GM21515 (cell line): ENCODE results near the gene DZANK1.
"Not testable (repeated sequence)": the region's sequence is repeated elsewhere in the genome, so short reads cannot be mapped to it uniquely, and the experiment has no call there.

ENCODE experiments used
- ATAC-seq: cut with Tn5 transposase; IDR thresholded peaks from one replicate; pipeline ENCODE4 v1.9.1; 2021; ENCODE audit not compliant: unreplicated experiment

Gene DZANK1

GRCh38 chr20:18466894-18467730, at the start of gene DZANK1, which contains the start of gene POLR3F:
DZANK1 (minus strand) TSS chr20:18467030; CDS start chr20:18465358, 1,672 bp downstream.
POLR3F (plus strand) TSS chr20:18467390; CDS start chr20:18467507, 117 bp downstream.
- ATAC-seq = peak; percentile 95

DNA sequence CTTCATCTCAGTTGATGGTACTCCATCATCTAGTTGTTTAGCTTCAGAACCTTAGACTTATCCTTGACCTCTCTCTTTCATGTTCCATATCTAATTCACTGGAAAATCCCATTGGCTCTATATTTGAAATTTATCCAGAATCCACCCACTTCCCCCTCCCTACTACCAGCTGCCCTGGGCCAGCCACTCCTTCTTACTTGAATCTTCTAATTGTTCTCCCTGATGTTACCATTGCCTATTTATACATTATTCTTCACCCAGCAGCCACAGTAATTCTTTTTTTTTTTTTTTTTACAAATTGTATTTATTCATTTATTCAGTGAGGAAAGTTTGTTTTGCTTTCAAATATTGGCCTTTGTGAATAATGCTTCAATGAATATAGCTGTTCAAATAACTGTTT, 49.1 kb upstream of the DZANK1 start:
- ATAC-seq = no peak

DNA sequence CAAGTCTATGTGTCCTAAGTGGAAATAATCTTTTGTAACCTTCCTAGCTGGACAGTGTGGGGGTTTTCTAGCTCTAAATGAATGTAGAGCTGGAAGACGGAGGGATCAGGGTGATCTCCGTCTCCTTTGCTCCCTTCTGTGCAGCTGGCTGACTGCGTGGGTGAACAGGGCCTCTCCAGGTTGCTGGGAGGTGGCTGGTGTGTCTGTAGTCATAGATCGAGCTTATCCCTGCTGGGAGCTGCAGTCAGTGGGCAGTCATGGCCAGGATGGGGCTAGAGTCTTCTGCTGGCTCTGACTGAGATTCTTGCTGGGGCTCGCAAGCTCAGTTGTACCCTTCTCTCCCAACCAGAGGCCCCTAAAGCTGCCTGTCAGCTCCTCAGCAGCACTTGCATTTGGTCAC, 47.3 kb upstream of the DZANK1 start:
- no peak for ATAC-seq

DNA sequence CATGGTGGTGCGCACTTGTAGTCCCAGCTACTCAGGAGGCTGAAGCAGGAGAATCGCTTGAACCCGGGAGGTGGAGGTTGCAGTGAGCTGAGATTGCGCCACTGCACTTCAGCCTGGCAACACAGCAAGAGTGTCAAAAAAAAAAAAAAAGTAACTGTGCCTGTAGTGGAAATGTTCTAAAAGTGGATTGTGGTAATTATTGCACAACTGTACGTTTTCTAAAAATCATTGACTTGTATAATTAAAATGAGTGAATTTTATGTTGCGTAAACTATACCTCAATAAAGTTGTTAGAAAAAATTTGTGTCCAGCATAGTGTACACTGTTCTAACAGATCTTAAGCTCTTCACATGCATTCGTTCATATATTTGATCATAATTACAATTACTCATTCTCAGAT, 46.4 kb upstream of the DZANK1 start:
- no peak for ATAC-seq

DNA sequence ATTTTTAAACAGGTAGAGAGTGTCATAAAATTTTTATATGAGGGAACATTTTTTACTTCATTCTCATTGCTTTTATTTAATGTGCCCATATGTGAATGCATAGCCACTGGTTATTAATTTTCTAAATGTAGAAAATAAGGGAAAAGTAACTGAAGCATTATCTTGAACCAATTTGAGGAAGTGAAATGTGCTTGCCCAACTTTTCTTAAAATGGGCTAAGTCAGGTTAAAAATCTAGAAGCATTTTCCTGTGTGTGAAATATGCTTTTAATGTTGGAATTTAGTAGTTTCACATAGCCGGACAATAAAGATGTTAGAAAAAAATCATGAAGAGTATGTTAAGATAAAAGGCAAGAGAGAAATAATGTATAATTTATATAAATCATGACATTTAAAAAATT, 44.7 kb upstream of the DZANK1 start:
- ATAC-seq = no peak

DNA sequence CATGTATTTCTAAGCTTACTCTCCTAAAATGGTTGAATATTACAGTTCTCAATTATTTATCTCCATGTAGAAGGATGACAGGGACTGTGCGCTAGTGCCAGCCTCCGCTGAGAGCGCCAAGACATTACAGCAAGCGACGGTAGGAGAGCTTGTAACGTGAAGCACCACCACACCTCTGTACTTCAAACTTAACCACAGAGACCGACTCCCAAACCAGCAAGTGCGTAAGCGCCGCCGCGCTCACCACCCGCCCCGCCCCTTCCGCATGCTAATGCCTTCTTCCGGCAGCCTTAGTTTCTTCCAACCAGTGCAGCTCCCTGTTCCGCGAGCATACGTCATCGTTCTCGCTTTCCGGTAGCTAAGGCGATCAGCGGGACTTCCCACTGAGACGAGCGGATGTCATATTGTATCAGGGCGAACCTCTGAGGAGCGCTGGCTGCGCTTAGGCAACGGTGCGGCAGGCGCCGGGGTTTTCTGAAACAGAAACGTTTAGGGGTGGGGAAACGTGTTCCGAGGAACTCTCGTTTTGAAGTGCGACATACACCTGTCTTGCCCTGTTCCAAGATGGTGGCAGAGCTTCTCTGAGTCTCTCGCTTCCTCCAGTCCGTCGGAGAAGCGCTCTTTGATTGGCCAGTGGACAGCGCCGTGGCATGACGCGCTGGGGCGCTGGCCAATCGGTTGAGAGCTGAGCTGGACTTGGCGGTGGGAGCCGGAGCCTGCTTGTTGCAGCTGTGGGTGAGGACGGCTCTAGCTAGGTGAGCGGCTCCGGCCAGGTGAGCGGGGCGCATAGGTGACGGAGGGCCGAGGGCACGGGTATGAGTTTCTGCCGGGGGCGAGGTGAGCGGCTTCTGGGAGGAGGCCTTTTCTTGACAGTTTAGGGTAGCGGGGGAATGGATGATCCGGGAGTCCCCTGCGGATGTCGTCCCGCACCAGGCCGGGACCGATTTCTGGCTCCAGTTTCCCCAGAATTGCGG, 40.7 kb upstream of the DZANK1 start, which contains the start of gene SEC23B:
Gene SEC23B, plus strand, starts transcription at position 723 of the 974 bp plus-strand sequence. CDS start 2,896 bp downstream, outside the sequence.
- peak; percentile 91 for ATAC-seq

DNA sequence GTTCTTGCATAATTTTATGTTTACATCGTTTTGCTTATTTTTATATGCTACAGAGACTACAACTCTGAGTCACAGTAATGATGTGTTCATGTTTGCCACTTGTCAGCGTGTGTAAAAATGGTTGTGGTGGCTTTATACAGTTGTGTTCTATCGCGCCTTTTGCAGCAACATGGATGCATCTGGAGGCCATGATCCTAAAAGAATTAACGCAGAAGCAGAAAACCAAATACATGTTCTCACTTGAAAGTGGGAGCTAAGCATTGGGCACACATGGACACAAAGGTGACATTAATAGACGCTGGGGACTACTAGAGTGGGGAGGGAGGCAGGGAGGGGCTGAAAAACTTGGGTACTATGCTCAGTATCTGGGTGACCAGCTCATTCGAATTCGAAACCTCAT, 39.9 kb upstream of the DZANK1 start:
- ATAC-seq = no peak

DNA sequence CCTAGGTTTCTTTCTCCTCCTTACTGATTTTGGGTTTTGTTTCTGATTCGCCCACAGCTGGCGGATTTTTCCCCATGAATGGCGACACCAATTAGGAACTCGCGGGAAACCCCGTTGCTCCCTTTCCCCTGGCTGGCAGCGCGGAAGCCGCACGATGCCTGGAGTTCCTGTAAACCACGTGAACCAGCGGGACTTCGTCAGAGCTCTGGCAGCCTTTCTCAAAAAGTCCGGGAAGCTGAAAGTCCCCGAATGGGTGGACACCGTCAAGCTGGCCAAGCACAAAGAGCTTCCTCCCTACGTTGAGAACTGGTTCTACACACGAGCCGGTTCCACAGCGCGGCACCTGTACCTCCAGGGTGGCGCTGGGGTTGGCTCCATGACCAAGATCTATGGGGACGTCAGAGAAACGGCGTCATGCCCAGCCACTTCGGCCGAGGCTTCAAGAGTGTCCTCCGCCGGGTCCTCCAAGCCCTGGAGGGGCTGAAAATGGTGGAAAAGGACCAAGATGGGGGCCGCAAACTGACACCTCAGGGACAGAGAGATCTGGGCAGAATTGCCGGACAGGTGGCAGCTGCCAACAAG, 37.7 kb upstream of the DZANK1 start:
- no peak for ATAC-seq

GRCh38 chr20:18501672-18502071, 34.8 kb upstream of the DZANK1 start:
- ATAC-seq = not testable (repeated sequence)

- ATAC-seq = no peak
These were observed 30.8 kb upstream of the DZANK1 start for GRCh38 chr20:18497603-18498002.

DNA sequence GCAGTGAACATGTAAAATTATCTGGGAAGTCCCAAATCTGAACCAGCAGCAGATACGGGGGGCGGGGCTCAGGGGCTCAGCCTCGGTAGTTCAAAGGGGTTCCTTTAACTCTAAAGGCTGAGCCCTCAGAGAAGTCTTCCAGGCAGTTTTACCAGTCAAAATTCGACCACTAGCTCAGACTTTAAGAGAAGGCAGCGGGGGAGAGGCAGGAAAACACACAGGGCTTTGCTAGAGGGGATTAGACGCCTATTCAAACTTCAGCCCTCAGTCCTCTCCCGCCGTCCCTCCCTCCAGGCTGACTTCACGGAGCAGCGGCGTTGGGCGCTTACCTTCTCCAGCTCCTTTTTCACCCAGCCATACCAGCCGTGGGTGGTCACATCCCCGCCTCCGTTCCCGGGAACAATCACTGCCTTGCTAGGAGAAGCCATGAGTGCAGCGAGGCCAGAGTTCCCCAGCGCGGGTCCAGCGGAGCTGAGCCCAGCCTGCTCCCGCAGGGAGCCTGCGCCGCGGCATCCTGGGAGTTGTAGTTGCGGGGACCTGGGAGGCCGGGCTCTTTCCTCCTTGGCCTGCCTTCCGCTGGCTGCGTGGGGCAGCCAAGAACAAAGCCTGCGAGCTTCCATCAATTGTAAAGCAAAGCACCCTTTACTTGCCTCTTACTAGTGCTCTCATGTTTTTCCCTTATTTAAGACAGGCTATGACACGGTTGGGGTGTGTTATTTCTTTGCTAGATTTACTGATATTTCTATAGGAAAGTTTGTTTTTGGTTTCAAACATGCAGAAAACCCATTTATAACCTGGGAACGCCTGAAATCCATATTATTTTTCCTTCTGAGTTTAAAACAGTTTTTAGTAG, 30.1 kb upstream of the DZANK1 start, which contains the start of gene RBBP9:
Gene RBBP9, minus strand, starts transcription at position 486 of the 853 bp plus-strand sequence. Its CDS starts 58 bp downstream, at position 428.
- peak; percentile 96 for ATAC-seq

- no peak for ATAC-seq
These were observed 29.2 kb upstream of the DZANK1 start for GRCh38 chr20:18496042-18496441.

DNA sequence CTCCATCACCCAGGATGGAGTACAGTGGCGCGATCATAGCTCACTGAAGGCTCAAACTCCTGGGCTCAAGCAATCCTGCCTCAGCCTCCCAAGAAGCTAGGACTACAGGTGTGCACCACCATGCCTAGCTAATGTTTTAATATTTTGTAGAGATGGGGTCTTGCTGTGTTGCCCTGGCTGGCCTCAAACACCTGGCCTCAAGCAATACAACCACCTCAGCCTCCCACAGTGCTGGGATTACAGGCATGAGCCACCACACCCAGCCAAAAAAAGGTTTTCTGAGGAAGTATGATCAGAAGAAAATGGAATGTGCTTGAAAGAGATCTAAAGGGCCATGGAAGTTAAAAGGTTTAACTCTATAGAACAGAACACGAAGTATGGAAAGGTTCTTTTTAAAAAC, 21.5 kb upstream of the DZANK1 start:
- ATAC-seq = no peak

GRCh38 chr20:18481596-18481995, 14.8 kb upstream of the DZANK1 start:
- no peak for ATAC-seq

- no peak for ATAC-seq
These were observed 11.0 kb upstream of the DZANK1 start for GRCh38 chr20:18477821-18478220.

- no peak for ATAC-seq
These were observed 10.4 kb upstream of the DZANK1 start for GRCh38 chr20:18477218-18477617.

DNA sequence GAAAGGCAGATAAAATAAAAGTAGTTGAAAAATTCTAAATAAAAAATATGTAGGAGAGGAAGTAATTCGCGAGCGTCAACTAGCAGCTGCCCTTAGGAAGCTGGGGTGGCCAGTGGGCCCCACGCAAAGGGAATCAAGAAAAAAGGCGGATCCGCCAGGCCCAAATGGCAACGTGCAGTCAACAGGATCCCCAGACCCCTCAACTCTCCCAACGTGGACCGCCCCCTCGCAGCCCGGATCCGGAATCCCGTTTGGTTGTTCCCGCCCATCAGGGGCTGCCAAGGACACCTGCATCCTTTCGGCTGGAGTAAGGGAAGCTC, 296 bp downstream of the DZANK1 start:
- ATAC-seq = peak; percentile 23

DNA sequence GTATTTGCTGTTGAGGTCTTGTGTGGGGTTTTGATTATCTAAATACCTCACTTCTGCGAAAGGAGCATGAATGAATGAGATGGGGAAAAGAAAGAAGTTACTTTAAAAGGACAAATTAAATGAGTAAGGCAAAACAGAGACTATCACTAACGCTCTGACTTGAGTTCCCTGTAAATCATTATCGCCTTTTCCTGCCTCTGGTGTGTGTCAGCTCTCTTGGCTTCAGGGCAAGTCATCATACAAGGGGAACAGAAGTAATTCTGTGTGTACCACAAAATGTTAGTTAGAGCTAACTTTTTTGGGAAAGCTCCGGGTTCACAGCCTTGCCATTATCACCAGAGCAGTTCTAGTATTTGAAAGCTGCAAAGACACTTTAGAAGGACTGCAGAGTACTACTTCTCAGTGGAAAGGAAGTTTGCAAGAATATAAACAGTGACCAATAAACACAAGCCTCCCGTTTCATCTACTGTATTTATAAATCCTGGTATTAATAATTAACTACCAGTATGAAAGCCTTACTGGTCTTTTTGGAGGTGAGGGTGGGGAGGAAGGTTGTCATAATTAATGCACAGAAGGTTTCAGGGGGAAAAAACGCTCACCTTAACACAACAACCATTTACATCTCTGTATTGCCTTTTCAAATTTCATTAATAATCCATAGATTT, 1.2 kb downstream of the DZANK1 start:
- ATAC-seq = no peak

DNA sequence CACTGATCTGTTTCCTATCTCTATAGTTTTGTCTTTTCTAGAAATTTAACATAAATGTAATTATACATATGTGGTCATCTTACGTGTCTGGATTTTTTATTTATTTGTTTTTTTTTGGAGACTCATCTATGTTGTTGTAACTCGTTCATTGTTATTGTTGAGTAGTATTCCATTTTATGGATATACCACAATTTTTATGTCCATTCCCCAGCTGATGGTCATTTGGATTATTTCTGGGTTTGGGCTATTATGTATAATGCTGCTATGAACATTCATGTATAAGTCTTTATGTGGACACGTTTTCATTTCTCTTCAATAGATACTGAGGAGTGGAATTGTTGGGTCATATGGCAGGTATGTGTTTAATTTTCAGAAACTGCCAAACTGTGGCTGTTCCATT, 10.2 kb downstream of the DZANK1 start:
- ATAC-seq = no peak

DNA sequence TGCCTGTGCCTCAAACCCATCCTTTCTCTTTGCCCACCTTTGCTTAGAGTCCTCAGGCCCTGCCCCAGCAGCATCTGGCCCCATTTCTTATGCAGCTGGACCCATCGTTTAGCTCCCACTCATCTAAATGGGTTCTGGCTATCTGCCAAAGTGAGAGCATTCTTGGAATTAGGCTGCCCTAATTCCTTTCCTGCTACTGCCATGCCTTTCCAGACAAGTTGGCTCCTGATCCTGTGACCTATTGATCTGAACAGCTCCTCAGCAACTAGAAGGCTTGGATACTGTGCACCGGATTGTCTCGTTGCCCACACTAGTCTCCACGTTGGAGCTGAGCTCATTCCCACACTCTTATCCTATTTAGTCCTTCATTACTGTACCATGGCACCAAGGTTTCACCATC, 22.9 kb downstream of the DZANK1 start:
- no peak for ATAC-seq
